Measurements from ENCODE around the gene IRF2. TPM values are rescaled to one million over a fixed set of nuclear protein-coding genes. Genes with fewer than 3 reads are reported as not detected.

IRF2 gene
- total and polyA plus RNA-seq, 4 donors, result 16.4 to 65.8 (median 43.1) TPM

- H3K9me3 ChIP-seq (ENCODE audit: control insufficient read depth in 4 of 4, insufficient read depth in 3 of 4, low read length in 3 of 4), result no peaks in the 10 kb centered on the region
- no peak for TF ChIP-seq CTCF (IDR thresholded peaks at IDR 0.05; ENCODE audit: control extremely low read depth, extremely low read depth)
- H3K4me3 ChIP-seq, result peak overlapping the region; percentile 92
- peak in 1 of 3 donors; percentile 43 for DNase-seq
- H3K9ac ChIP-seq (ENCODE audit: insufficient read depth in 1 of 2, low read length in 2 of 2), result peak overlapping the region; percentile 73
- H3K36me3 ChIP-seq (ENCODE audit: control insufficient read depth in 4 of 4, insufficient read depth in 4 of 4, low read length in 4 of 4), result peaks cover 0 to 4% (median 1%) of the 10 kb centered on the region in 4 donors
- peaks cover 3 to 37% (median 16%) of the 10 kb centered on the region in 5 donors for H3K4me1 ChIP-seq (ENCODE audit: control insufficient read depth in 5 of 5, insufficient read depth in 5 of 5, low read length in 5 of 5)
- ATAC-seq (ENCODE audit: insufficient read depth, low FRiP score), result no peak
- no peaks in the 10 kb centered on the region for H3K27me3 ChIP-seq (ENCODE audit: control insufficient read depth in 3 of 3, insufficient read depth in 3 of 3, low read length in 2 of 3)
- peak overlapping the region; percentile 99 for H3K27ac ChIP-seq (ENCODE audit: low read depth in 1 of 2, low read length in 1 of 2)
- 11 to 23% methylated on average over 13 of the region's 13 CpGs for WGBS, 2 donors
These were observed 2.3 kb downstream of the IRF2 start for GRCh38 chr4:184471881-184472613.

- Histone ChIP-seq H3K4me3 (no peak overlapping the region), H3K27me3 (ENCODE audit: control insufficient read depth in 3 of 3, insufficient read depth in 3 of 3, low read length in 2 of 3) (no peaks in the 10 kb centered on the region), H3K36me3 (ENCODE audit: control insufficient read depth in 4 of 4, insufficient read depth in 4 of 4, low read length in 4 of 4) (peaks cover 0 to 3% (median 0%) of the 10 kb centered on the region in 4 donors), H3K9ac (ENCODE audit: insufficient read depth in 1 of 2, low read length in 2 of 2) (no peak overlapping the region), H3K27ac (ENCODE audit: low read depth in 1 of 2, low read length in 1 of 2) (no peak overlapping the region), H3K4me1 (ENCODE audit: control insufficient read depth in 5 of 5, insufficient read depth in 5 of 5, low read length in 5 of 5) (peaks cover 6 to 25% (median 9%) of the 10 kb centered on the region in 5 donors), H3K9me3 (ENCODE audit: control insufficient read depth in 4 of 4, insufficient read depth in 3 of 4, low read length in 3 of 4) (no peaks in the 10 kb centered on the region)
- WGBS, 2 donors, result 68 to 77% methylated on average over 2 of the region's 2 CpGs
- no peak for DNase-seq
- ATAC-seq (ENCODE audit: insufficient read depth, low FRiP score), result no peak
- no peak for TF ChIP-seq CTCF (IDR thresholded peaks at IDR 0.05; ENCODE audit: control extremely low read depth, extremely low read depth)
These were observed 3.6 kb downstream of the IRF2 start for GRCh38 chr4:184470785-184471110.

DNA sequence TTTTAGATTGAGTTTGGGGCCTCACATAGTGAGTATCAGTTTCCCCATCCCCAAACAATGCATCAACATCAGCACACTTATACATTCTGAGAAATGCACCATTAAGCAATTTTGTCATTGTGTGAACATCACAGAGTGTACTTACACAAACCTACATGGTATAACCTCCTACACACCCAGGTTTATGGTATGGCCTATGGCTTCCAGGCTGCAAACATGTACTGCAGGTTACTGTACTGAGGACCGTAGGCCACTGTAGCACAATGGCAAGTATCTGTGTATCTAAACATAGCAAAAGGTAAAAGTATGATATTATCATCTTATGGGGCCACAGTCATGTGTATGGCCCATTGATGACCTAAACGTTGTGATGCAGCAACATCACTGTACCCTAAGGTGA, 7.7 kb downstream of the IRF2 start:
- no peak for TF ChIP-seq CTCF (IDR thresholded peaks at IDR 0.05; ENCODE audit: control extremely low read depth, extremely low read depth)

More for the DNA sequence above, 7.7 kb downstream of the IRF2 start:
- Histone ChIP-seq H3K36me3 (ENCODE audit: control insufficient read depth in 4 of 4, insufficient read depth in 4 of 4, low read length in 4 of 4) (peaks cover 0 to 3% (median 0%) of the 10 kb centered on the region in 4 donors), H3K27ac (ENCODE audit: low read depth in 1 of 2, low read length in 1 of 2) (no peak overlapping the region), H3K9me3 (ENCODE audit: control insufficient read depth in 4 of 4, insufficient read depth in 3 of 4, low read length in 3 of 4) (no peaks in the 10 kb centered on the region), H3K4me1 (ENCODE audit: control insufficient read depth in 5 of 5, insufficient read depth in 5 of 5, low read length in 5 of 5) (peaks cover 2 to 26% (median 5%) of the 10 kb centered on the region in 5 donors), H3K9ac (ENCODE audit: insufficient read depth in 1 of 2, low read length in 2 of 2) (no peak overlapping the region), H3K27me3 (ENCODE audit: control insufficient read depth in 3 of 3, insufficient read depth in 3 of 3, low read length in 2 of 3) (no peaks in the 10 kb centered on the region), H3K4me3 (no peak overlapping the region)
- WGBS, 2 donors, result 87 to 88% methylated on average over 2 of the region's 2 CpGs
- no peak for ATAC-seq (ENCODE audit: insufficient read depth, low FRiP score)
- DNase-seq, result no peak
